ENCODE data around the gene RPS18.

The RPS18 gene

GRCh38 chr6:33306356-33306755 lies 34.5 kb downstream of the RPS18 start:
- no peak for DNase-seq (ENCODE audit: low spot score in 2 of 2)
- Mint-ChIP-seq H3K4me3 (peak overlapping the region; percentile 4), H3K4me1 (peaks cover 30% of the 10 kb centered on the region), H3K36me3 (peaks cover 27% of the 10 kb centered on the region), H3K27ac (peak overlapping the region; percentile 84), H3K27me3 (no peaks in the 10 kb centered on the region), H3K9me3 (no peaks in the 10 kb centered on the region)
- no peak for ATAC-seq (ENCODE audit: low read depth)

DNA sequence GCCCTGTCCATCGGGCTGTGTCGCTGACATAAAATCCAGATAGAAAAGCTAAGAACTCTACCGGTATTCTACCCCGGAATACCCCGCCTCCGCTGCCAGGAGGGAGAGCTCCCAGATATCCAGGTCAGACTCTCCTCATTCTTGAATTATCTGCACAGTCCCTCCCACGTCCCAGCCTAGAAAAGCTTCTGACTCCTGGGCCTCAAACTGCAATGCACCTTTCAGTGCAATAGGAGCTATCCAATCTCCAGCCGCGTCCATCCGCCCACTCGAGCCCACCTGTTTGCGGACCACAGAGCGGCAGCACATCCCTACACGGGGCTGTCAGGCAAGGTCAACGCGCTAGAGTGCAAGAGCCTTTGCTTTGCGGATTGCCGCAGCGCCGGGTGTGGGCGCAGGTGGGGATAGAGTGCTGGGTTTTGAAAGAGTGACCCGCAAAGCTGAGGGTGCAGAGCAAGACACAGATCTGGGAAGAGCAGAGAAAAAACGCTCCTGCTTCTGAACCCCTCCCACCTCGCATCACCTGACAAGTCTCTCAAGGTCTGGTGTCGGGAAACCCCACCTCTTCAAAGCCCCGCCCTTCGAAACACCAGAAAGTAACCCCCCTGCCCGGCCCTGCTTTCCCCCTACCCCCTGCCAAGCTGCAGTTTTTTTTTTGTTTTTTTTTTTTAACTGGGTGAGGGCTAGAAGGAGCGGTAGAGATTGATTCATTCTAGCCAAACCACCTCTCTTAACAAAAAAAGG lies 40.7 kb downstream of the RPS18 start:
- Mint-ChIP-seq H3K4me1 (peaks cover 41% of the 10 kb centered on the region), H3K4me3 (peak overlapping the region; percentile 94), H3K27me3 (no peaks in the 10 kb centered on the region), H3K27ac (peak overlapping the region; percentile 100), H3K9me3 (no peaks in the 10 kb centered on the region), H3K36me3 (peaks cover 17% of the 10 kb centered on the region)
- ATAC-seq (ENCODE audit: low read depth): peak; percentile 40
- DNase-seq (ENCODE audit: low spot score in 2 of 2): peak; percentile 59 to 77

DNA sequence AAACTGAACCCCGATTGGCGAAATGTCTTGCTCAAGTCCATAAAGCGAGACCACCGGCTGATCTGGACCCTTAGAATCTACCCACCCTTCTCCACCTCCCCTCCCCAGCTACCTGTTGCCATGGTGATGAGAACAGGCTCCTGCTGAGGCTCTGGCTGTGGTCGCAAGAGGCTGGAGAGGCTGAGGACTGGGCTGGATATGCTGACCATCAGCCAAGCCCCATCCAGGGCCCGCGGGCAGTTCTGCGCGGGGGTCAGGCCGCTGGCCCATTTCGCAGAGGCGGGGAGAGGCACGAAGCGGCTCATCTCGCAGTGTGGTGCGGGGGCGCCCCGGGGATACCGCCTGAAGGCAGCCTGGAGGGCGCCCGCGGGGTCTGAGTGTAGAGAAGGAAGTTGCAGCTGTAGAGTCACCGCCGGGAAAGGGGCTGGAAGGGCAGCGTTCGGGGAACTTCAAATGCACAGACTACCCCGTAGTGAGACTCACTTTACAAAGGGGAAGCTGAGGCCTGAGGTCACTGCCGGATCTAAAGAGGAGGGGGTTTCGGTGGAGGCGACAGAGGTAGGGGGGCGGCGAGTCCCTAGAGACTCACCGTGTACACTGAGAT lies 41.3 kb downstream of the RPS18 start:
- Mint-ChIP-seq H3K36me3 (peaks cover 19% of the 10 kb centered on the region), H3K27me3 (no peaks in the 10 kb centered on the region), H3K4me3 (peak overlapping the region; percentile 94), H3K9me3 (no peaks in the 10 kb centered on the region), H3K4me1 (peaks cover 40% of the 10 kb centered on the region), H3K27ac (peak overlapping the region; percentile 100)
- ATAC-seq (ENCODE audit: low read depth) (peak; percentile 3), DNase-seq (ENCODE audit: low spot score in 2 of 2) (peak in 1 of 2 donors; percentile 62)

GRCh38 chr6:33313709-33314514 lies 42.0 kb downstream of the RPS18 start, which contains the start of gene TAPBP:
TAPBP (minus strand) TSS chr6:33314078; CDS start chr6:33314041, 37 bp downstream.
- ATAC-seq (ENCODE audit: low read depth) (peak; percentile 58), DNase-seq (ENCODE audit: low spot score in 2 of 2) (peak; percentile 82 to 92)
- Mint-ChIP-seq H3K4me1 (peaks cover 41% of the 10 kb centered on the region), H3K9me3 (no peaks in the 10 kb centered on the region), H3K4me3 (peak within 1 kb of the TSS; percentile 94), H3K36me3 (peaks cover 20% of the 10 kb centered on the region), H3K27me3 (no peaks in the 10 kb centered on the region), H3K27ac (peak within 1 kb of the TSS; percentile 100)

DNA sequence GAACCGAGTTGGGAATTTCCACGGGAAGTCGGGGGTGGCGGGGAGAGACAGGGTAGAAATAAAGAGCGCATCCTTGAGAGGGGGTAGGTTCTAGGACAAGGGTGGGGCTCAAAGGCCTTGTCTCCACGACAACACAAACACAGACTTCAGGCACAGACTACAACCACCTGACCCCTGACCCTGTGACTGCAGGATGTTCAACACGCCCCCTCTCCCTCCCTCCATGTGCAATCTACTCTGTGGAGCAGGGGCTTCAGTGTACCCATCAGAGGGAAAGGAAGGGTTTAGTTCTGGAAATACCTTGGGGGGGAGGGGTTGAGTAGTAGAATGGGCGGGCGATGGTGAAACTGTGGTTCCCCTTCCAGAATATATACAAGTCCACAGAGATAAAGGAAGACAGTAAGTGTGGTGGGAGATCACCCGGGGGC lies 42.7 kb downstream of the RPS18 start:
- ATAC-seq (ENCODE audit: low read depth) (peak; percentile 52), DNase-seq (ENCODE audit: low spot score in 2 of 2) (peak; percentile 70 to 76)
- H3K4me1 Mint-ChIP-seq: peaks cover 47% of the 10 kb centered on the region
- no peaks in the 10 kb centered on the region for H3K27me3 Mint-ChIP-seq
- no peaks in the 10 kb centered on the region for H3K9me3 Mint-ChIP-seq
- H3K27ac Mint-ChIP-seq: peak overlapping the region; percentile 100
- H3K4me3 Mint-ChIP-seq: peak overlapping the region; percentile 94
- H3K36me3 Mint-ChIP-seq: peaks cover 23% of the 10 kb centered on the region

DNA sequence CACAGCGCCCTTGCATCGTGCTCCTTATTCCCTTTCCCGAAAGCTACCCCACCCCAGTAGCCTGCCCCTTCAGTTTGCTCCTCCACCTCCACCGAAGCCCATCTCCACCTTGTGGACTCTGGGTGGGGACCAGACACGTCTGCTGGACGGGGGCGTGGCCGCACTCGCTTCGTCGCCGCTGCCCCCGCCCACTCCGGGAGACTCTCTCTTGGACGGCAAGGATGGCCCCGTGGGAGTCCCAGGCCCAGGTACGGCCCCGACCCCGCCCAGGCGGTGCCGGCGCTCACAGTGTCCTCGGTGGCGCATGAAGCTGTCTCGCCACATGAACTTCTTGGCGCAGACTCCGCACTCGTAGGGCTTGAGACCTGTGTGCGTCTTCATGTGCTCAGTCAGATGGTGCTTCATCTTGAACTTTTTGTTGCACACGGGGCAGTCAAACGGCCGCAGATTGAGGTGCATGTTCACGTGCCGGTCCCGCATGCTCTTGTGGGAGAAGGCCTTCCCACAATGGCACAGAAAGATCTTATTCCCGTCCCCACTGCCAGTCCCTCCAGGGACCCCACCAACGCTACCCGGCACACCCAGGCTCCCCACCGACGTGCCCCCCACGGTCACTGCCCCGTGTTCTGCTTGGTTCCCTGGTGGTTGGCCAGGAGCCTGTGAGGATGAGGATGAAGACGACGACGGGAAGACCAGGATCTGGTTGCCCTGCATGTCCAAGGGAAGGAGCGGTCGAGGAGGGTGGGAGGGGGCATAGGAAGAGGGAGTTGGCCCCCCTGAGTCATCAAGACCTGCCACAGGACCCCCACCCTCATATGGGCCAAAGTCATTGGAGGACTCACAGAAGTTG lies 43.3 kb downstream of the RPS18 start:
- Mint-ChIP-seq H3K9me3 (no peaks in the 10 kb centered on the region), H3K4me3 (peak overlapping the region; percentile 94), H3K27me3 (no peaks in the 10 kb centered on the region), H3K36me3 (peaks cover 29% of the 10 kb centered on the region), H3K4me1 (peaks cover 53% of the 10 kb centered on the region), H3K27ac (peak overlapping the region; percentile 100)
- DNase-seq (ENCODE audit: low spot score in 2 of 2): peak; percentile 51 to 59
- ATAC-seq (ENCODE audit: low read depth): peak; percentile 9

- H3K27ac Mint-ChIP-seq: peak overlapping the region; percentile 100
- H3K4me3 Mint-ChIP-seq: peak overlapping the region; percentile 94
- no peaks in the 10 kb centered on the region for H3K27me3 Mint-ChIP-seq
- DNase-seq (ENCODE audit: low spot score in 2 of 2) (no peak), ATAC-seq (ENCODE audit: low read depth) (no peak)
- no peaks in the 10 kb centered on the region for H3K9me3 Mint-ChIP-seq
- peaks cover 56% of the 10 kb centered on the region for H3K4me1 Mint-ChIP-seq
- H3K36me3 Mint-ChIP-seq: peaks cover 34% of the 10 kb centered on the region
Measured at GRCh38 chr6:33315793-33316602, 44.1 kb downstream of the RPS18 start.

DNA sequence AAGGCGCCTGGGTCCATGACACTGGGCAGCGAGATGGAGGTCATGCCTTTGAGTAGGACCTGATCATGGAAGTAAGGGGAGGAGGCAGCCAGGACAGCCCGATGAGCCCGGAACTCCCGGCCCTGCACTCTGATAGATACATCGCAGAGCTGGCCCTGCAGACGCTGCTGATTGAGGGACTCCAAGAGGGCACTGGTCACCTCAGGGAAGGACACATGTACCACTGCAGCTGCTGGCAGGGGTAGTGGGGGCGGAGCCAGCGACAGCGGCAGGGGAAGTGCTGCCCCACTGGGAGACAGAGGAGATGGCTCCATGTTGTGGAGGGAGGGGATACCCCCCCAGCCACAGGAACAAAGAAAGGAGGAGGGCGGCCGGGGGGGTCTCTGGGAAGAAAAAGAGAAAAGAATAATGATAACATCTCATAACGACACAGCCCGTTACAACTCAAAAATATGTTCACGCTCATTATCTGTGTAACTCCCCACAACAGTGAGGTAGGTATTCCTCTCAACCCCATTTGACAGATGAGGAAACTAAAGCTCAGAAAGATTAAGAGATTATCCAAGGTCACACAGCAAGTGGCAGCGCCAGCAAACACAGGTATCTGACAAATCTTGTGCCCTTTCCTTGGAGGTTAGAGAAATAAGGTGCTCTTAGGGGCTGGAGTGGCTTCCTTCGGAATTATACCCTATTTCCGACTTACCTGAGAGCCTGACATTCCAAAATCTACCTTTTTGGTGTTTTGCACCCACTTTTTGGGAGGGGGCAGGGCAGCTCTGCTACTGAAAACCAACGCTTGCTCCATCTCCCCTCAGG lies 44.9 kb downstream of the RPS18 start:
- DNase-seq (ENCODE audit: low spot score in 2 of 2) (no peak), ATAC-seq (ENCODE audit: low read depth) (no peak)
- H3K36me3 Mint-ChIP-seq: peaks cover 34% of the 10 kb centered on the region
- no peaks in the 10 kb centered on the region for H3K9me3 Mint-ChIP-seq
- H3K27ac Mint-ChIP-seq: peak overlapping the region; percentile 100
- H3K4me1 Mint-ChIP-seq: peaks cover 58% of the 10 kb centered on the region
- H3K27me3 Mint-ChIP-seq: no peaks in the 10 kb centered on the region
- H3K4me3 Mint-ChIP-seq: peak overlapping the region; percentile 99

DNA sequence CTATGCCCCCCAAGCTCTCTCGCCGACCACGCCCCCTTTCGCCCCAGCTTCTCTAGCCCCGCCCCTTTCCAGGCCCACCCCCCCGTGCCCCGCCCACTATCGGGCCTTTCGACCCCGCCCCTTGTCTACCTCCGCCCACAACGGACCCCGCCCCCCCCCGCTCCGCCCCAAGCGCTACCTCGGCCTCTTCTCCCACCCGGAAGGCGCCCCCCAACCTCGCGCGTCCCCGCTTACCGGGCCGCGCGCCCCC lies 45.5 kb downstream of the RPS18 start:
- Mint-ChIP-seq H3K4me3 (peak overlapping the region; percentile 99), H3K27ac (peak overlapping the region; percentile 100), H3K27me3 (no peaks in the 10 kb centered on the region), H3K36me3 (peaks cover 37% of the 10 kb centered on the region), H3K9me3 (no peaks in the 10 kb centered on the region), H3K4me1 (peaks cover 58% of the 10 kb centered on the region)
- ATAC-seq (ENCODE audit: low read depth): no peak
- no peak for DNase-seq (ENCODE audit: low spot score in 2 of 2)

GRCh38 chr6:33317669-33318425 lies 46.0 kb downstream of the RPS18 start, which contains the start of gene ZBTB22:
ZBTB22 (minus strand) TSS chr6:33317744; CDS start chr6:33316916, 828 bp downstream.
- Mint-ChIP-seq H3K9me3 (no peaks in the 10 kb centered on the region), H3K36me3 (peaks cover 34% of the 10 kb centered on the region), H3K27ac (peak within 1 kb of the TSS; percentile 100), H3K4me3 (peak within 1 kb of the TSS; percentile 99), H3K27me3 (no peaks in the 10 kb centered on the region), H3K4me1 (peaks cover 60% of the 10 kb centered on the region)
- ATAC-seq (ENCODE audit: low read depth) (peak; percentile 46), DNase-seq (ENCODE audit: low spot score in 2 of 2) (peak; percentile 91 to 94)

- ATAC-seq (ENCODE audit: low read depth): no peak
- Mint-ChIP-seq H3K4me1 (peaks cover 61% of the 10 kb centered on the region), H3K36me3 (peaks cover 31% of the 10 kb centered on the region), H3K9me3 (no peaks in the 10 kb centered on the region), H3K4me3 (peak overlapping the region; percentile 99), H3K27ac (peak overlapping the region; percentile 100), H3K27me3 (no peaks in the 10 kb centered on the region)
- no peak for DNase-seq (ENCODE audit: low spot score in 2 of 2)
Measured at GRCh38 chr6:33318426-33319073, 46.7 kb downstream of the RPS18 start.

Measured in memory B cell (primary cell).